Transverse colon (tissue), 4 donors: ENCODE results near the gene RYR3. TPM values are rescaled to one million over a fixed set of nuclear protein-coding genes. Genes with fewer than 3 reads are reported as not detected.
A peak's percentile ranks its signal among the peaks of the same experiment; 100 is the strongest.

Source experiments
- DNase-seq: peaks from one replicate; pipeline ENCODE4 v3.0.0-alpha.2; 2019
- H3K27ac ChIP-seq, 4 donors: fragments of 200-600 bp; sonication (generic); 2 replicates each; pipeline ENCODE4 v1.5.1; 2016 to 2018; ENCODE audit warnings: inconsistent platforms in 4 of 4
- H3K27me3 ChIP-seq: fragments of 200-600 bp; sonication (generic); 2 replicates; pipeline ENCODE4 v1.5.1; 2017; ENCODE audit warnings: inconsistent platforms
- H3K36me3 ChIP-seq, 4 donors: fragments of 200-600 bp; sonication (generic); 2 replicates each; pipeline ENCODE4 v1.5.1; 2017 to 2019; ENCODE audit warnings: inconsistent platforms in 4 of 4
- H3K4me1 ChIP-seq, 4 donors: fragments of 200-600 bp; sonication (generic); 2 replicates each; pipeline ENCODE4 v1.5.1; 2017 to 2020; ENCODE audit warnings: inconsistent platforms in 4 of 4
- H3K4me3 ChIP-seq, 4 donors: fragments of 200-600 bp; sonication (generic); 1 replicate in 1 of 4; 2 replicates in 3 of 4; pipeline versions ENCODE4 v1.5.1 to v1.6.1; 2017 to 2019; ENCODE audit warnings: inconsistent platforms in 4 of 4
- H3K9me3 ChIP-seq, 2 donors: fragments of 200-600 bp; sonication (generic); 2 replicates each; pipeline ENCODE4 v1.5.1; 2017 to 2019; ENCODE audit warnings: inconsistent platforms in 2 of 2
- CTCF ChIP-seq, 5 experiments: fragments of 200-600 bp in 3 of 5; fragments of 450-650 bp in 2 of 5; sonication (generic) in 3 of 5; IDR thresholded peaks; 1 replicate in 2 of 5; 2 replicates in 3 of 5; pipeline ENCODE4 v1.5.1; 2016 to 2017; ENCODE audit warnings: antibody characterized with exemption in 5 of 5, inconsistent platforms in 3 of 5, mild to moderate bottlenecking in 2 of 5, moderate library complexity in 1 of 5
- EP300 ChIP-seq: sonication (generic); formaldehyde crosslinking; IDR thresholded peaks from one replicate; pipeline ENCODE4 v1.6.1; 2017; ENCODE audit warnings: antibody characterized with exemption, low read depth
- POLR2A ChIP-seq: fragments of 450-650 bp; IDR thresholded peaks from one replicate; pipeline ENCODE4 v1.6.1; 2016; ENCODE audit warnings: antibody characterized with exemption, mild to moderate bottlenecking, moderate library complexity
- POLR2AphosphoS5 ChIP-seq, 3 donors: sonication (generic); formaldehyde crosslinking; IDR thresholded peaks; one replicate each; pipeline ENCODE4 v1.6.1; 2016; ENCODE audit warnings: antibody characterized with exemption in 3 of 3
- WGBS, 2 donors: methylation state at CpG; one replicate each; pipeline ENCODE4 v1.1.5; 2018; ENCODE audit warnings: low coverage in 1 of 2; 5-methylcytosine and 5-hydroxymethylcytosine counted together
- in situ Hi-C, 4 donors: fragments of 200-750 bp; cut with MboI; loops; one replicate each; pipeline versions ENCODE4 v1.15.0 to v1.15.1; 2017; ENCODE audit warnings: low sequenced_read_pairs in 3 of 4, low pct_ligation_motif_present in 1 of 4, low pct_unique_long_range_greater_than_20kb in 1 of 4
- intact Hi-C: fragments of 100-400 bp; cut with DNase I; formaldehyde crosslinking; loops from one replicate; pipeline ENCODE4 v1.15.1; 2023; ENCODE audit warnings: low total_unique reads
- total RNA-seq, 4 donors: library from RNA; depleted of rRNA; stranded (reverse); fragments of >200 nt; gene quantifications; one replicate each; pipeline ENCODE4 v1.1.0, GENCODE V29; 2016

Gene RYR3
- total RNA-seq, 4 donors from 2014 or later: 0.96 to 9.7 (median 5.4) TPM

GRCh38 chr15:33292717-33293307 lies 18.0 kb upstream of the RYR3 start:
- no peaks in the 10 kb centered on the region for H3K9me3 ChIP-seq
- peak; percentile 28 for DNase-seq
- in situ Hi-C loops: loop anchor here in 3 of 4 donors (10.0 to 25.0 kb wide), 3 partner anchors 402 to 419 kb away; no protein-coding TSS in a partner anchor
- WGBS, 2 donors: 33 to 34% methylated on average over 7 of the region's 7 CpGs
- H3K36me3 ChIP-seq: no peaks in the 10 kb centered on the region
- H3K27me3 ChIP-seq: peaks cover 13% of the 10 kb centered on the region
- TF ChIP-seq POLR2A (no peak), EP300 (no peak), CTCF (IDR thresholded peaks at IDR 0.05) (peak; percentile 37 to 59 (median 52)), POLR2AphosphoS5 (IDR thresholded peaks at IDR 0.05) (no peak)
- H3K4me3 ChIP-seq: no peak overlapping the region
- H3K27ac ChIP-seq: no peak overlapping the region
- H3K4me1 ChIP-seq: peaks cover 0 to 3% (median 0%) of the 10 kb centered on the region in 4 donors
- intact Hi-C loops: no loop called here

DNA sequence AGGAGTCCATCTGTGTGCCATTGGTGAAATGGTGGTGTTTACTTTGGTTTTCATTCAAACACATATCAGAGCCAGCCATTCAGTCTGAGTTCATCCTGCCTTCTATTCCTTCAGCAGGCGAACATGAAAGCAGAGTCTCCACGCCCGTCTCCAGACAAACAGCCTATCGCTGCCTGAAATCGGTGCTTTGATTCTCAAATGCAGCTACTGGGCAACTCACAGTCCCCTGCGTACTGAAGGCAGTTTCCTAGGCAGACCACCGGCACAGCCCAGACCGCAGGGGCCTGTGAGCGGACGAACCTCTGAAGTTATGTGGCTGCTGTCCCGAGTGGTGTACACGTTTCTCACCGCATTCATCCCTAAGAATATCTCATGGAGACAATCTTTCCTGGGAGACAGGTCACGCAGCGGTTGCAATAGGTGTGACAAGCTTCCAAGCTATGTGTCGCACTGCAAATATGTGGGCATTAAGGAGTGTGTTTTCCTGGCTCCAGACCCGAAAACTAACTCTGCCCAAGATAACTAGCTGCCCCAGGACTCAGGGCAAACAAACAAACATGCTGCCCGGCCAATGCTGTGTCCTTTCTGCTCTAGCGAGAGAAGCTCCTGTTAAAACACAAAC lies 16.9 kb upstream of the RYR3 start:
- in situ Hi-C loops: loop anchor here in 3 of 4 donors (10.0 to 25.0 kb wide), 3 partner anchors 401 to 418 kb away; no protein-coding TSS in a partner anchor
- H3K27ac ChIP-seq: no peak overlapping the region

DNA sequence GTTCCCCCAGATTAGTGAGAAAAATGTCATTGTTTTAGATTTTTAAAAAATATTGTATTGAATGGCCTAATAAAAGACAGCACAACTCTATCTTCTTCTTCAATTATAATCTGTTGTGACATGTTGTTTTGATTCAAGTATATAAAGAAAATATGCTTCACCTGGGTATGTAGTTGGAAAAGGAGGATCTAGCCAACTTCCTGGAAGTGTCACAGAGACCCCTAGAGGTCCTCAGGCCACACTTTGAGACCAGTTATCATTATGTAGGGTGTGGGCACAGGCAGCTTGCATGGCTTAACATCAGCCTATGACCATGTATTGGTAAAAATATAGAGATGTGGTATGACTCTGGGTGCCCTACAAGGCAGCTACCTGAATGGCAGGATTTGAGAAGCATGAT lies 14.7 kb upstream of the RYR3 start:
- TF ChIP-seq POLR2A: no peak
- no peak for TF ChIP-seq POLR2AphosphoS5 (IDR thresholded peaks at IDR 0.05)
- TF ChIP-seq CTCF (IDR thresholded peaks at IDR 0.05): no peak
- TF ChIP-seq EP300: no peak
- intact Hi-C loops: no loop called here

More for the DNA sequence above, 16.9 kb upstream of the RYR3 start:
- peaks cover 13% of the 10 kb centered on the region for H3K27me3 ChIP-seq
- intact Hi-C loops: no loop called here
- no peak for TF ChIP-seq EP300
- no peak for TF ChIP-seq CTCF (IDR thresholded peaks at IDR 0.05)
- H3K9me3 ChIP-seq: no peaks in the 10 kb centered on the region
- WGBS, 2 donors: 43 to 44% methylated on average over 1 to 19 of the region's 19 CpGs
- H3K4me1 ChIP-seq: peaks cover 0 to 3% (median 0%) of the 10 kb centered on the region in 4 donors
- no peak overlapping the region for H3K4me3 ChIP-seq
- no peaks in the 10 kb centered on the region for H3K36me3 ChIP-seq
- DNase-seq: no peak

DNA sequence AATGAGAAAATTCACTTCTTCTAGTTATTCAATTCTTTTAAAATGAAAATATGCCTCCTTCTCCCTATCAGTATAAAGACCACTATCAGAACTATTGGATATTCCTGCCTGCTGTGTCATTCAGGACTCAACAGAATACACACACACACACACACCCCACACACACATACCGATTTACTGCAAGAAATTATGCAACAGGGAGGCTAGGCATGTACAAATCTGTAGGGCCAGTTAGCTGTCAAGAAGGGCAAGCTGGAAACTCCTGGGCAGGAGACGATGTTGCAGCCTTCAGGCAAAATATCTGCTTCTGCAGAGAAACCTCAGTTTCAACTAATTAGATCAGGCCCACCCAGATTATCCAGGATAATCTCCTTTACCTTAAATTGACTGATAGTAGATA lies 13.9 kb upstream of the RYR3 start:
- intact Hi-C loops (no loop called here), in situ Hi-C loops (loop anchor here in 3 of 4 donors (10.0 to 25.0 kb wide), 3 partner anchors 398 to 415 kb away; no protein-coding TSS in a partner anchor)

More for the DNA sequence above, 14.7 kb upstream of the RYR3 start:
- no peak overlapping the region for H3K27ac ChIP-seq
- no peak for DNase-seq
- no peak overlapping the region for H3K4me3 ChIP-seq
- H3K4me1 ChIP-seq: peaks cover 0 to 3% (median 0%) of the 10 kb centered on the region in 4 donors
- no peaks in the 10 kb centered on the region for H3K9me3 ChIP-seq
- H3K36me3 ChIP-seq: no peaks in the 10 kb centered on the region
- in situ Hi-C loops: loop anchor here in 3 of 4 donors (10.0 to 25.0 kb wide), 3 partner anchors 399 to 416 kb away; no protein-coding TSS in a partner anchor
- H3K27me3 ChIP-seq: peaks cover 17% of the 10 kb centered on the region

More for the DNA sequence above, 13.9 kb upstream of the RYR3 start:
- Histone ChIP-seq H3K27me3 (peaks cover 18% of the 10 kb centered on the region), H3K36me3 (no peaks in the 10 kb centered on the region), H3K9me3 (no peaks in the 10 kb centered on the region), H3K4me1 (peaks cover 0 to 3% (median 0%) of the 10 kb centered on the region in 4 donors), H3K4me3 (no peak overlapping the region), H3K27ac (no peak overlapping the region)
- no peak for TF ChIP-seq POLR2AphosphoS5 (IDR thresholded peaks at IDR 0.05)
- no peak for TF ChIP-seq EP300
- TF ChIP-seq CTCF (IDR thresholded peaks at IDR 0.05): no peak
- no peak for TF ChIP-seq POLR2A
- DNase-seq: no peak
- 69% methylated on average over 2 of the region's 2 CpGs for WGBS, 2 donors
